C4-2B (cell line): Measurements from ENCODE around the gene GAPDH.

Source experiments
- ZFX ChIP-seq: fragments of 450-650 bp; IDR thresholded peaks from 2 replicates; pipeline ENCODE4 v1.6.1; 2017
- TF ChIP-seq, protein P1 (sequence below): fragments of 450-650 bp; conservative IDR thresholded peaks from 2 replicates; pipeline ENCODE4 v1.5.1; 2017; ENCODE audit warnings: mild to moderate bottlenecking

DNA sequence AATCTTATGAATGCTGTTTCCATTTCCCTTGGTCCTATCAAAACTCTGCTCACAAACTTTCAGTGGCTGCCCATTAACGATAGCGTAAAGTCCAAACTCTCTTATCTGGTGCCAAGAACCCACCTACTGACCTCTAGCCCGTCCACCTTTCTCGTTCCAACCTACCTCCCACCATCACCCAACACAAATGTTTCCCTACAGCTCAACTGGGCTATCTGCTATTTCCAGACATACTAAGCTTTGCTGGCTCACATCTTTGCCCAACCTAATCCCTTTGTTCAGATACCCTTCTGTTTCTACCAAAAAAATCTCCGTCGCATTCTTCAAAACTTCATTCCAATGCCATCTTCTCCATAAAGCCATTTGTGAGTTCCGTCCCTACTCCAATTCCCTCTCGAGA lies 41.3 kb downstream of the GAPDH start:
- TF ChIP-seq, protein P1, sequence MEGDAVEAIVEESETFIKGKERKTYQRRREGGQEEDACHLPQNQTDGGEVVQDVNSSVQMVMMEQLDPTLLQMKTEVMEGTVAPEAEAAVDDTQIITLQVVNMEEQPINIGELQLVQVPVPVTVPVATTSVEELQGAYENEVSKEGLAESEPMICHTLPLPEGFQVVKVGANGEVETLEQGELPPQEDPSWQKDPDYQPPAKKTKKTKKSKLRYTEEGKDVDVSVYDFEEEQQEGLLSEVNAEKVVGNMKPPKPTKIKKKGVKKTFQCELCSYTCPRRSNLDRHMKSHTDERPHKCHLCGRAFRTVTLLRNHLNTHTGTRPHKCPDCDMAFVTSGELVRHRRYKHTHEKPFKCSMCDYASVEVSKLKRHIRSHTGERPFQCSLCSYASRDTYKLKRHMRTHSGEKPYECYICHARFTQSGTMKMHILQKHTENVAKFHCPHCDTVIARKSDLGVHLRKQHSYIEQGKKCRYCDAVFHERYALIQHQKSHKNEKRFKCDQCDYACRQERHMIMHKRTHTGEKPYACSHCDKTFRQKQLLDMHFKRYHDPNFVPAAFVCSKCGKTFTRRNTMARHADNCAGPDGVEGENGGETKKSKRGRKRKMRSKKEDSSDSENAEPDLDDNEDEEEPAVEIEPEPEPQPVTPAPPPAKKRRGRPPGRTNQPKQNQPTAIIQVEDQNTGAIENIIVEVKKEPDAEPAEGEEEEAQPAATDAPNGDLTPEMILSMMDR = no peak
- no peak for TF ChIP-seq ZFX
